Calu3 (cell line): ENCODE measurements around the gene TBCEL. TPM values are rescaled to one million over a fixed set of nuclear protein-coding genes. Genes with fewer than 3 reads are reported as not detected.
"Not testable (repeated sequence)": the region's sequence is repeated elsewhere in the genome, so short reads cannot be mapped to it uniquely, and the experiment has no call there.

Experiments
- BruUV-seq: library from RNA; stranded (reverse); fragments of 400-500 nt; replicated peaks from 2 replicates; lab custom pipeline; 2021; lab: Mats Ljungman, UMichigan
- CTCF ChIA-PET: fragments of 300-600 bp; sonication (Branson Sonifier 250); formaldehyde crosslinking; loops from one replicate; lab custom pipeline; 2022; ENCODE audit warnings: antibody characterized with exemption; lab: Charles Lee
- DNase-seq: peaks from one replicate; pipeline ENCODE4 v3.0.0; 2022
- H3K27ac Mint-ChIP-seq: one replicate; pipeline ENCODE4 v1.8.0; 2022; ENCODE audit warnings: mixed read lengths; ENCODE audit not compliant: unreplicated experiment
- H3K27me3 Mint-ChIP-seq: one replicate; pipeline ENCODE4 v1.8.0; 2022; ENCODE audit warnings: mixed read lengths; ENCODE audit not compliant: unreplicated experiment
- H3K36me3 Mint-ChIP-seq: one replicate; pipeline ENCODE4 v1.8.0; 2022; ENCODE audit warnings: mild to moderate bottlenecking, moderate library complexity, mixed read lengths; ENCODE audit not compliant: insufficient read depth, unreplicated experiment
- H3K4me1 Mint-ChIP-seq: one replicate; pipeline ENCODE4 v1.8.0; 2022; ENCODE audit warnings: mild to moderate bottlenecking, low read depth, mixed read lengths; ENCODE audit not compliant: unreplicated experiment
- H3K4me3 Mint-ChIP-seq: one replicate; pipeline ENCODE4 v1.8.0; 2022; ENCODE audit warnings: mild to moderate bottlenecking, low read depth, moderate library complexity, mixed read lengths; ENCODE audit not compliant: unreplicated experiment
- H3K9me3 Mint-ChIP-seq: one replicate; pipeline ENCODE4 v1.8.0; 2022; ENCODE audit warnings: low read depth, mixed read lengths; ENCODE audit not compliant: unreplicated experiment
- intact Hi-C: fragments of 100-400 bp; cut with micrococcal nuclease; formaldehyde crosslinking; loops from one replicate; pipeline ENCODE4 v1.10.0; 2022; ENCODE audit not compliant: unreplicated experiment
- total RNA-seq: library from RNA; stranded (reverse); gene quantifications from 2 replicates; pipeline ENCODE4 v1.2.3, GENCODE V29; 2022
- TF ChIP-seq, protein P1 (sequence below): fragments of 200-600 bp; IDR thresholded peaks from one replicate; pipeline ENCODE4 v1.8.0; 2022; ENCODE audit warnings: antibody characterized with exemption; ENCODE audit not compliant: unreplicated experiment

Gene TBCEL
- total RNA-seq, 1 experiment from 2014 or later, result 0.80 TPM

DNA sequence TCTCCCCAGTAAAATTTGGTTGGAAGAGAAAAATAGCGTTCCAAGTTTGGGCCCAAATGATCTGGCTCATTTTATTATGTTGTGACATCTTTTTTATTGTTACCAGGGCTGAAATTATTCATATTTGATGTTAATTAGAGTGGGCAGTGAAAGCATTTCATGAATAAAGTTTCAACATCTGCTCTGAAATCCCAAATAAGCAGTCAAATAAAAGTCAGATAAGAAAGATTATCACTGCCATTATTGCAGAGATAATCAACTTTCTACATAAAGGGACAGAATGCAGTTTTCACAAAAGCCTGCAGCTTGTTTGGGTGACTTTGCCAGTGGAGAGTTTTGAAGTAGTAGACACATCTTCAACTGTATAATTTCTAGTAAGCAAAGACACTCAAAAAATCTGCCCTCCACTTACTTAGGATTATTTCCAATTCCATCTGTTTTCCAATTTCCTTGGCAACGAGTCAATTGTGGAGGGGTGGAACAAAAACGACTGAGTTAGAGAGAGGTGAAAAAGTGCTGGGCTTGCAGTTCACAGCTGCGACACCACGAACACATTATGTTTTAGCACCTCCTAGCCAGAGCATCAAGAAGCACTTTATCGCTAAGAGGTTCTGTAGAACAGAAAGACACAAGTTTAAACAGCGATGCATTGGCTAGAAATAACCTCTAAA is 86.1 kb downstream of the TBCEL start:
- no peak for DNase-seq
- Mint-ChIP-seq H3K36me3 (no peaks in the 10 kb centered on the region), H3K9me3 (no peaks in the 10 kb centered on the region), H3K27ac (no peak overlapping the region), H3K4me3 (no peak overlapping the region), H3K27me3 (peaks cover 47% of the 10 kb centered on the region), H3K4me1 (no peaks in the 10 kb centered on the region)
- no TSS peak for BruUV-seq
- TF ChIP-seq, protein P1, sequence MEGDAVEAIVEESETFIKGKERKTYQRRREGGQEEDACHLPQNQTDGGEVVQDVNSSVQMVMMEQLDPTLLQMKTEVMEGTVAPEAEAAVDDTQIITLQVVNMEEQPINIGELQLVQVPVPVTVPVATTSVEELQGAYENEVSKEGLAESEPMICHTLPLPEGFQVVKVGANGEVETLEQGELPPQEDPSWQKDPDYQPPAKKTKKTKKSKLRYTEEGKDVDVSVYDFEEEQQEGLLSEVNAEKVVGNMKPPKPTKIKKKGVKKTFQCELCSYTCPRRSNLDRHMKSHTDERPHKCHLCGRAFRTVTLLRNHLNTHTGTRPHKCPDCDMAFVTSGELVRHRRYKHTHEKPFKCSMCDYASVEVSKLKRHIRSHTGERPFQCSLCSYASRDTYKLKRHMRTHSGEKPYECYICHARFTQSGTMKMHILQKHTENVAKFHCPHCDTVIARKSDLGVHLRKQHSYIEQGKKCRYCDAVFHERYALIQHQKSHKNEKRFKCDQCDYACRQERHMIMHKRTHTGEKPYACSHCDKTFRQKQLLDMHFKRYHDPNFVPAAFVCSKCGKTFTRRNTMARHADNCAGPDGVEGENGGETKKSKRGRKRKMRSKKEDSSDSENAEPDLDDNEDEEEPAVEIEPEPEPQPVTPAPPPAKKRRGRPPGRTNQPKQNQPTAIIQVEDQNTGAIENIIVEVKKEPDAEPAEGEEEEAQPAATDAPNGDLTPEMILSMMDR, result no peak
- intact Hi-C loops, result loop anchor here (10.0 kb wide), 1 partner anchor 175 kb away; no protein-coding TSS in a partner anchor
- CTCF ChIA-PET, result interaction anchor here (0.6 kb wide), 1 partner anchor 124 kb away, joined by 5 read pairs; no protein-coding TSS in a partner anchor

DNA sequence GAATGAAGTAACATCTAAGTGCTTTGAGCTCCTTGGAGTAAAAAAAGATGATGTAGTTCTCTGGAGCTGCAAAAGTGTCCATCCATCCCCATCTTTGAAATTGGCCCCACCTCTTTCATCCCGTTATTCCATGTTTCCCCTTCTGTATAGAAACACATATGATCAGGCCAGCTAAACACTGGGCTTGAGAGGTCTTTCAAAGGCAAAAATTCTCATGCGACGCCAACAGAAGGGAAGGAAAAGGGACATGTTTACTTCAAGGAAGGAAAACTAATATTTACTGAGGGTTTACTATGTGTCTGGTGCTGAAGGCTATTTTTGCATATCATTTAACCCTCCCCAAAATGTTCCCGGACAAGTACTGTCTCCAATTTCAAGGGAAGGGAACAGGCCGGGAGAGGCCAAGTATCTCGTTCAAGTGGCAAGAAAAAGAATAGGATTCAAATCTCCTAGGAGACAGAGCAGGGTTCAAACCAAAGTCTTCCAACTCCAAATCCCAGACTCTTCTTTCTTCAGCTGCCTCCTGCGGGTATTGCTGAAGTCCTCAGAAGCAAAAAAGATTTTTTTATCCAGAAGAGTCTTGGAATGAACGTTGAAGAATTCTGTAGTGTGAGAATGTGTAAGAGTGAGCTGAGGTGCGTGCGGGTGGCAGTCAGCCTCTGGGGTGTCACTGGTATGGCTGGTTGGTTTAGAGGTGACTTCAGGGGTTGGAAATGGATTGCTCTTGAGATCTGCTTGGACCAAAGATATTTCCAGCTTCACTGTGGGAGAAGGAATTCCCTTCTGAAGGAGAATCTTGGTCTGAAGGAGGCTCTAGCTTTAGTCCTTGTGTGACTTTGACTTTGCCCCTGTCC is 87.2 kb downstream of the TBCEL start:
- peaks cover 56% of the 10 kb centered on the region for H3K27me3 Mint-ChIP-seq
- DNase-seq, result no peak
- BruUV-seq, result no TSS peak
- H3K4me3 Mint-ChIP-seq, result no peak overlapping the region
- intact Hi-C loops, result loop anchor here (10.0 kb wide), 1 partner anchor 176 kb away; no protein-coding TSS in a partner anchor
- H3K9me3 Mint-ChIP-seq, result no peaks in the 10 kb centered on the region
- no peak overlapping the region for H3K27ac Mint-ChIP-seq
- no peaks in the 10 kb centered on the region for H3K4me1 Mint-ChIP-seq
- no peaks in the 10 kb centered on the region for H3K36me3 Mint-ChIP-seq
- TF ChIP-seq, protein P1, result no peak
- CTCF ChIA-PET, result interaction anchor here (0.6 kb wide), 1 partner anchor 125 kb away, joined by 5 read pairs; no protein-coding TSS in a partner anchor

GRCh38 chr11:121112498-121113455 is 88.9 kb downstream of the TBCEL start:
- H3K4me1 Mint-ChIP-seq, result no peaks in the 10 kb centered on the region
- CTCF ChIA-PET, result no interaction called here
- H3K36me3 Mint-ChIP-seq, result no peaks in the 10 kb centered on the region
- peaks cover 61% of the 10 kb centered on the region for H3K27me3 Mint-ChIP-seq
- intact Hi-C loops, result loop anchor here (2.0 to 10.0 kb wide), 2 partner anchors 178 to 602 kb away; partner anchors contain the start of gene GRIK4
- TF ChIP-seq, protein P1, result no peak
- peak; percentile 42 for DNase-seq
- no TSS peak for BruUV-seq
- no peak overlapping the region for H3K27ac Mint-ChIP-seq
- no peak overlapping the region for H3K4me3 Mint-ChIP-seq
- no peaks in the 10 kb centered on the region for H3K9me3 Mint-ChIP-seq

- no peaks in the 10 kb centered on the region for H3K36me3 Mint-ChIP-seq
- peaks cover 54% of the 10 kb centered on the region for H3K27me3 Mint-ChIP-seq
- H3K27ac Mint-ChIP-seq, result no peak overlapping the region
- intact Hi-C loops, result loop anchor here (2.0 to 10.0 kb wide), 2 partner anchors 179 to 603 kb away; partner anchors contain the start of gene GRIK4
- CTCF ChIA-PET, result no interaction called here
- DNase-seq, result no peak
- TF ChIP-seq, protein P1, result no peak
- H3K4me1 Mint-ChIP-seq, result no peaks in the 10 kb centered on the region
- H3K9me3 Mint-ChIP-seq, result no peaks in the 10 kb centered on the region
- H3K4me3 Mint-ChIP-seq, result no peak overlapping the region
- no TSS peak for BruUV-seq
Observed at GRCh38 chr11:121113611-121114010, 89.7 kb downstream of the TBCEL start.

DNA sequence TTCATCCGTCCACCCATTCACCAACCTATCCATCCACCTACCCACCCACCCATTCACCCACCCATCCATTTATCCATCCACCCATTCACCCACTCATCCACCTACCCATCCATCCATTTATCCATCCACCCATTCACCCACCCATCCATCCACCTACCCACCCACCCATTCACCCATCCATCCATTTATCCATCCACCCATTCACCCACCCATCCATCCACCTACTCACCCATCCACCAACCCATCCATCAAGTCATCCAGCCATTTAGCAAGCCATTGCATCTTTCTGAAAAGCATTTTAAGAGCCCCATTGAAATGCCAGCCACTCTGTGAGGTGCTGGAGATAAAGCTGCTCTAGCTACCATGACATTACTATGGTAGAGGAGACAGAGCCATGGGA is 91.1 kb downstream of the TBCEL start:
- BruUV-seq, H3K27ac Mint-ChIP-seq, H3K4me1 Mint-ChIP-seq, DNase-seq, H3K4me3 Mint-ChIP-seq, H3K36me3 Mint-ChIP-seq, H3K9me3 Mint-ChIP-seq: not testable (repeated sequence)
- peaks cover 40% of the 10 kb centered on the region for H3K27me3 Mint-ChIP-seq
- intact Hi-C loops, result loop anchor here (10.0 kb wide), 1 partner anchor 180 kb away; no protein-coding TSS in a partner anchor
- CTCF ChIA-PET, result interaction anchor here (0.6 kb wide), 1 partner anchor 376 kb away, joined by 6 read pairs; no protein-coding TSS in a partner anchor
